ENCODE results near the gene LGALS16.

LGALS16 gene

GRCh38 chr19:39659791-39660190 is 4.1 kb downstream of the LGALS16 start:
- TF ChIP-seq CEBPB (IDR thresholded peaks at IDR 0.05) = no peak
- no peak for TF ChIP-seq RAD21 (IDR thresholded peaks at IDR 0.05; ENCODE audit: low read depth)
- TF ChIP-seq NFIC (IDR thresholded peaks at IDR 0.05) = no peak
- TF ChIP-seq TCF12 (IDR thresholded peaks at IDR 0.05; ENCODE audit: low read depth) = no peak
- TF ChIP-seq CREB1 (IDR thresholded peaks at IDR 0.05; ENCODE audit: low read depth) = no peak
- TF ChIP-seq USF1 (IDR thresholded peaks at IDR 0.05) = no peak
- TF ChIP-seq EGR1 (IDR thresholded peaks at IDR 0.05) = no peak
- no peak for TF ChIP-seq TAF1 (IDR thresholded peaks at IDR 0.05; ENCODE audit: low read depth)
- TF ChIP-seq TEAD4 (IDR thresholded peaks at IDR 0.05) = no peak
- no peak for TF ChIP-seq FOXM1 (IDR thresholded peaks at IDR 0.05; ENCODE audit: borderline replicate concordance, low read depth)
- TF ChIP-seq YY1 (IDR thresholded peaks at IDR 0.05; ENCODE audit: low read depth) = no peak
- no peak for TF ChIP-seq ZBTB7A (IDR thresholded peaks at IDR 0.05; ENCODE audit: low read depth)
- TF ChIP-seq REST (IDR thresholded peaks at IDR 0.05; ENCODE audit: low read depth) = no peak
- TF ChIP-seq EP300 (IDR thresholded peaks at IDR 0.05; ENCODE audit: borderline replicate concordance) = no peak

- TF ChIP-seq FOXM1 (IDR thresholded peaks at IDR 0.05; ENCODE audit: borderline replicate concordance, low read depth) (no peak), EGR1 (IDR thresholded peaks at IDR 0.05) (no peak)
These were observed 4.9 kb downstream of the LGALS16 start for GRCh38 chr19:39660661-39661060.

- no peak for TF ChIP-seq EP300 (IDR thresholded peaks at IDR 0.05; ENCODE audit: borderline replicate concordance)
- no peak for TF ChIP-seq CEBPB (IDR thresholded peaks at IDR 0.05)
- no peak for TF ChIP-seq TCF12 (IDR thresholded peaks at IDR 0.05; ENCODE audit: low read depth)
- TF ChIP-seq RAD21 (IDR thresholded peaks at IDR 0.05; ENCODE audit: low read depth) = no peak
- TF ChIP-seq FOXM1 (IDR thresholded peaks at IDR 0.05; ENCODE audit: borderline replicate concordance, low read depth) = no peak
- TF ChIP-seq EGR1 (IDR thresholded peaks at IDR 0.05) = no peak
- no peak for TF ChIP-seq REST (IDR thresholded peaks at IDR 0.05; ENCODE audit: low read depth)
These were observed 5.9 kb downstream of the LGALS16 start for GRCh38 chr19:39661565-39661964.

GRCh38 chr19:39670998-39671397 is 15.3 kb downstream of the LGALS16 start:
- no peak for TF ChIP-seq USF1 (IDR thresholded peaks at IDR 0.05)
- TF ChIP-seq MAX (IDR thresholded peaks at IDR 0.05) = no peak
- no peak for TF ChIP-seq YY1 (IDR thresholded peaks at IDR 0.05; ENCODE audit: low read depth)
- no peak for TF ChIP-seq CREB1 (IDR thresholded peaks at IDR 0.05; ENCODE audit: low read depth)
- TF ChIP-seq NFIC (IDR thresholded peaks at IDR 0.05) = no peak

- TF ChIP-seq TCF12 (IDR thresholded peaks at IDR 0.05; ENCODE audit: low read depth) (no peak), FOXM1 (IDR thresholded peaks at IDR 0.05; ENCODE audit: borderline replicate concordance, low read depth) (no peak), RAD21 (IDR thresholded peaks at IDR 0.05; ENCODE audit: low read depth) (peak; percentile 82), TEAD4 (IDR thresholded peaks at IDR 0.05) (no peak)
These were observed 16.1 kb downstream of the LGALS16 start for GRCh38 chr19:39671739-39672363.

GRCh38 chr19:39672473-39672872 is 16.8 kb downstream of the LGALS16 start:
- TF ChIP-seq REST (IDR thresholded peaks at IDR 0.05; ENCODE audit: low read depth) = no peak
- no peak for TF ChIP-seq NFIC (IDR thresholded peaks at IDR 0.05)
- no peak for TF ChIP-seq TAF1 (IDR thresholded peaks at IDR 0.05; ENCODE audit: low read depth)
- TF ChIP-seq CEBPB (IDR thresholded peaks at IDR 0.05) = no peak
- TF ChIP-seq EP300 (IDR thresholded peaks at IDR 0.05; ENCODE audit: borderline replicate concordance) = no peak
- no peak for TF ChIP-seq ZBTB7A (IDR thresholded peaks at IDR 0.05; ENCODE audit: low read depth)
- no peak for TF ChIP-seq EGR1 (IDR thresholded peaks at IDR 0.05)
- TF ChIP-seq FOXM1 (IDR thresholded peaks at IDR 0.05; ENCODE audit: borderline replicate concordance, low read depth) = no peak
- TF ChIP-seq TCF12 (IDR thresholded peaks at IDR 0.05; ENCODE audit: low read depth) = no peak
- no peak for TF ChIP-seq MAX (IDR thresholded peaks at IDR 0.05)
- no peak for TF ChIP-seq RAD21 (IDR thresholded peaks at IDR 0.05; ENCODE audit: low read depth)
- no peak for TF ChIP-seq CREB1 (IDR thresholded peaks at IDR 0.05; ENCODE audit: low read depth)
- no peak for TF ChIP-seq YY1 (IDR thresholded peaks at IDR 0.05; ENCODE audit: low read depth)
- no peak for TF ChIP-seq USF1 (IDR thresholded peaks at IDR 0.05)
- TF ChIP-seq TEAD4 (IDR thresholded peaks at IDR 0.05) = no peak
